OCI-LY1 (cell line): Measurements from ENCODE around the gene ACSL6.

Experiments used
- H2AFZ ChIP-seq: fragments of 200-600 bp; sonication (generic), shearing (Covaris generic); 2 replicates; pipeline ENCODE4 v1.6.0; 2014; ENCODE audit warnings: antibody characterized with exemption, mild to moderate bottlenecking, low read length
- H3F3A ChIP-seq: fragments of 200-600 bp; sonication (generic), shearing (Covaris generic); 2 replicates; pipeline ENCODE4 v1.6.0; 2014; ENCODE audit warnings: mild to moderate bottlenecking, antibody characterized with exemption, low read length, moderate library complexity; ENCODE audit not compliant: insufficient read depth
- H3K27ac ChIP-seq: fragments of 200-600 bp; sonication (generic); 2 replicates; pipeline ENCODE4 v1.5.1; 2014; ENCODE audit warnings: low read length, mixed run types, mild to moderate bottlenecking, low read depth; ENCODE audit not compliant: poor library complexity, severe bottlenecking
- H3K27me3 ChIP-seq: fragments of 200-600 bp; sonication (generic); 2 replicates; pipeline ENCODE4 v1.6.0; 2014; ENCODE audit warnings: antibody characterized with exemption, mild to moderate bottlenecking, low read length, moderate library complexity; ENCODE audit not compliant: insufficient read depth
- H3K36me3 ChIP-seq: fragments of 200-600 bp; sonication (generic); 2 replicates; pipeline ENCODE4 v1.6.1; 2014; ENCODE audit warnings: mild to moderate bottlenecking, antibody characterized with exemption, low read length, moderate library complexity, mixed read lengths; ENCODE audit not compliant: insufficient read depth
- H3K4me1 ChIP-seq: fragments of 200-600 bp; sonication (generic); 2 replicates; pipeline ENCODE4 v1.5.1; 2014; ENCODE audit warnings: mild to moderate bottlenecking, low read length, moderate library complexity; ENCODE audit not compliant: insufficient read depth, severe bottlenecking
- H3K4me2 ChIP-seq: fragments of 200-600 bp; sonication (generic), shearing (Covaris generic); 2 replicates; pipeline ENCODE4 v1.6.1; 2014; ENCODE audit warnings: low read length
- H3K4me3 ChIP-seq: fragments of 200-600 bp; sonication (generic); 2 replicates; pipeline ENCODE4 v1.5.1; 2014; ENCODE audit warnings: low read length, low read depth, mild to moderate bottlenecking, mixed read lengths; ENCODE audit not compliant: poor library complexity, severe bottlenecking
- H3K79me2 ChIP-seq: fragments of 200-600 bp; shearing (Covaris generic); 2 replicates; pipeline ENCODE4 v1.6.1; 2016; ENCODE audit warnings: mixed run types, low read length, mixed read lengths; ENCODE audit not compliant: insufficient read depth
- H3K9ac ChIP-seq: fragments of 200-600 bp; sonication (generic), shearing (Covaris generic); 2 replicates; pipeline ENCODE4 v1.6.1; 2014; ENCODE audit warnings: mild to moderate bottlenecking, low read length, mixed read lengths
- H3K9me2 ChIP-seq: fragments of 200-600 bp; sonication (generic), shearing (Covaris generic); 2 replicates; pipeline ENCODE4 v1.6.1; 2014; ENCODE audit warnings: low read depth, mild to moderate bottlenecking, low read length, mixed read lengths
- H3K9me3 ChIP-seq: fragments of 200-600 bp; shearing (Covaris generic); 2 replicates; pipeline ENCODE4 v1.6.1; 2014; ENCODE audit warnings: low read length, mixed read lengths
- H4K20me1 ChIP-seq: fragments of 200-600 bp; sonication (generic), shearing (Covaris generic); 2 replicates; pipeline ENCODE4 v1.6.0; 2016; ENCODE audit warnings: mild to moderate bottlenecking, low read length; ENCODE audit not compliant: insufficient read depth
- CTCF ChIP-seq: fragments of 200-600 bp; sonication (generic), shearing (Covaris generic); IDR thresholded peaks from 2 replicates; pipeline ENCODE4 v1.5.1; 2017; ENCODE audit warnings: mild to moderate bottlenecking, antibody characterized with exemption, low read length, moderate library complexity, mixed read lengths
- EZH2 ChIP-seq: fragments of 200-600 bp; sonication (generic), shearing (Covaris generic); IDR thresholded peaks from 2 replicates; pipeline ENCODE4 v1.8.0; 2017; ENCODE audit warnings: borderline replicate concordance, mixed run types, mild to moderate bottlenecking, antibody characterized with exemption, low read length, moderate library complexity, mixed read lengths

The ACSL6 gene

GRCh38 chr5:131996210-131997025, 15.0 kb downstream of the ACSL6 start:
- Histone ChIP-seq H4K20me1 (no peaks in the 10 kb centered on the region), H3K4me3 (no peak overlapping the region), H3K27ac (no peak overlapping the region), H2AFZ (no peak overlapping the region), H3K9me3 (no peaks in the 10 kb centered on the region), H3K36me3 (no peaks in the 10 kb centered on the region), H3K4me1 (no peaks in the 10 kb centered on the region), H3K79me2 (no peaks in the 10 kb centered on the region), H3K9ac (no peak overlapping the region), H3K27me3 (no peaks in the 10 kb centered on the region; the same call in 1 of the 2 replicates), H3F3A (no peaks in the 10 kb centered on the region), H3K4me2 (no peak overlapping the region), H3K9me2 (no peaks in the 10 kb centered on the region)
- TF ChIP-seq EZH2 (no peak), CTCF (no peak)

GRCh38 chr5:131994533-131995226, 16.8 kb downstream of the ACSL6 start:
- no peaks in the 10 kb centered on the region for H3K79me2 ChIP-seq
- no peaks in the 10 kb centered on the region for H3F3A ChIP-seq
- no peaks in the 10 kb centered on the region for H3K9me2 ChIP-seq
- H3K4me3 ChIP-seq, result no peak overlapping the region
- H3K9ac ChIP-seq, result no peak overlapping the region
- no peaks in the 10 kb centered on the region for H3K4me1 ChIP-seq
- no peak overlapping the region for H3K4me2 ChIP-seq
- no peaks in the 10 kb centered on the region; the same call in 1 of the 2 replicates for H3K27me3 ChIP-seq
- H3K36me3 ChIP-seq, result no peaks in the 10 kb centered on the region
- H3K27ac ChIP-seq, result no peak overlapping the region
- no peaks in the 10 kb centered on the region for H3K9me3 ChIP-seq
- H4K20me1 ChIP-seq, result no peaks in the 10 kb centered on the region
- TF ChIP-seq CTCF (no peak), EZH2 (no peak)
- no peak overlapping the region for H2AFZ ChIP-seq

DNA sequence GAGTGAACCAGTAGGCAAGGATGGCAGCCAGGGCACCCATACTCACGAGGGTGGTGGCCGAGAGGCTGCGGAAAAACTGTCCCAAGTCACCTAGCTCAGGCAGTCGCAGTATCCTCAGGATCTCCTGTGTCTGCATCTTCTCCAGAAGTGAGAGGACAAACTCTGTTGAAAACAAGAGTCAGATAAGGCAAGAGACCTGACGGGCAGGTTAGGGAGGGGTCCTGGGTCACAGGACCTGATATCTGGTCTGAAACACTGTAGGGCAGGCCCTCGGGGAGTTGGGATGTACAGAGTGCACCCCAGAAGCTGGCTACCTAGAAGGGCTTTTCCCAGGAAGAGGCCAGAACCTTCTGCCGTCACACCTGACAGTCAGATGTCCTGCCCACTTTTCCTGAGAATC, 17.4 kb downstream of the ACSL6 start:
- H3K79me2 ChIP-seq, result no peaks in the 10 kb centered on the region
- no peak overlapping the region for H2AFZ ChIP-seq
- no peak overlapping the region for H3K9ac ChIP-seq
- H3K27ac ChIP-seq, result no peak overlapping the region
- no peaks in the 10 kb centered on the region for H3F3A ChIP-seq
- no peaks in the 10 kb centered on the region for H3K4me1 ChIP-seq
- no peak overlapping the region for H3K4me3 ChIP-seq
- H3K9me3 ChIP-seq, result no peaks in the 10 kb centered on the region
- no peaks in the 10 kb centered on the region for H4K20me1 ChIP-seq
- no peaks in the 10 kb centered on the region; the same call in 1 of the 2 replicates for H3K27me3 ChIP-seq
- H3K36me3 ChIP-seq, result no peaks in the 10 kb centered on the region
- TF ChIP-seq CTCF, result no peak
- no peak for TF ChIP-seq EZH2
- no peak overlapping the region for H3K4me2 ChIP-seq
- no peaks in the 10 kb centered on the region for H3K9me2 ChIP-seq
